Body of pancreas (tissue), 4 donors: ENCODE results near the gene ADH6.

Experiments
- POLR2A ChIP-seq, 3 donors: fragments of 450-650 bp; IDR thresholded peaks; one replicate each; pipeline ENCODE4 v1.6.1; 2016; ENCODE audit warnings: antibody characterized with exemption in 3 of 3, mild to moderate bottlenecking in 2 of 3
- TF ChIP-seq, protein P1 (sequence below), 7 experiments: fragments of 450-650 bp in 4 of 7; fragments of 200-600 bp in 3 of 7; sonication (generic) in 3 of 7; IDR thresholded peaks; one replicate each; pipeline ENCODE4 v1.5.1; 2016 to 2019; ENCODE audit warnings: antibody characterized with exemption in 7 of 7

DNA sequence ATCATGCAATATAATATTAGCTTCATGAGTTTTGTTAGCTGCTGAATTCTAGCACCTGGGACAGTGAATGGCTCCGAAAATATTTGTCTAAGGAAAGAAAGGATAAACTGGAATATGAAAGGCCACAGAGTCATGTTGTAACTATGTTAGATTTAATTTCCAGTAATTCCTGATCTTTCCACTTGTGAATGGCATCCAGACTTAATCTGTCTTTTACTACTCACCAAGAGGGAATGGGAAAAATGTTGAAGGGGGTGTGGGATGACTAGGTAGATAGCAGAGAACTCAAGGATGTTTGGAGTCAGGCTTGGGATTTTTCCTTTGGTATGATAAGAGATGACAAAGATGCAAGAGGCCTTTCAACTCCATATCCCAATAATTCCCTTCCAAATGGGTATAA is 9.4 kb downstream of the ADH6 start:
- TF ChIP-seq, protein P1, sequence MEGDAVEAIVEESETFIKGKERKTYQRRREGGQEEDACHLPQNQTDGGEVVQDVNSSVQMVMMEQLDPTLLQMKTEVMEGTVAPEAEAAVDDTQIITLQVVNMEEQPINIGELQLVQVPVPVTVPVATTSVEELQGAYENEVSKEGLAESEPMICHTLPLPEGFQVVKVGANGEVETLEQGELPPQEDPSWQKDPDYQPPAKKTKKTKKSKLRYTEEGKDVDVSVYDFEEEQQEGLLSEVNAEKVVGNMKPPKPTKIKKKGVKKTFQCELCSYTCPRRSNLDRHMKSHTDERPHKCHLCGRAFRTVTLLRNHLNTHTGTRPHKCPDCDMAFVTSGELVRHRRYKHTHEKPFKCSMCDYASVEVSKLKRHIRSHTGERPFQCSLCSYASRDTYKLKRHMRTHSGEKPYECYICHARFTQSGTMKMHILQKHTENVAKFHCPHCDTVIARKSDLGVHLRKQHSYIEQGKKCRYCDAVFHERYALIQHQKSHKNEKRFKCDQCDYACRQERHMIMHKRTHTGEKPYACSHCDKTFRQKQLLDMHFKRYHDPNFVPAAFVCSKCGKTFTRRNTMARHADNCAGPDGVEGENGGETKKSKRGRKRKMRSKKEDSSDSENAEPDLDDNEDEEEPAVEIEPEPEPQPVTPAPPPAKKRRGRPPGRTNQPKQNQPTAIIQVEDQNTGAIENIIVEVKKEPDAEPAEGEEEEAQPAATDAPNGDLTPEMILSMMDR (IDR thresholded peaks at IDR 0.05), result no peak
- no peak for TF ChIP-seq POLR2A (IDR thresholded peaks at IDR 0.05)
